SK-N-MC (cell line): Measurements from ENCODE around the gene PI4KA.

ENCODE experiments used
- DNase-seq: peaks from one replicate; pipeline ENCODE4 v3.0.0-alpha.2; 2011; ENCODE audit warnings: low read depth, low spot score
- H3K27ac ChIP-seq: fragments of 200-600 bp; sonication (generic); 2 replicates; pipeline ENCODE4 v1.5.1; 2016; ENCODE audit warnings: mixed run types
- H3K36me3 ChIP-seq: fragments of 200-600 bp; sonication (generic); 2 replicates; pipeline ENCODE4 v1.6.1; 2017; ENCODE audit warnings: antibody characterized with exemption, low read length, mixed read lengths; ENCODE audit not compliant: insufficient read depth
- H3K4me3 ChIP-seq: fragments of 200-600 bp; sonication (generic); 2 replicates; pipeline ENCODE4 v1.5.1; 2016
- H3K9ac ChIP-seq: fragments of 200-600 bp; sonication (generic); 2 replicates; pipeline ENCODE4 v1.8.0; 2017; ENCODE audit warnings: mixed run types, mixed read lengths; ENCODE audit not compliant: insufficient read length
- H3K9me3 ChIP-seq: fragments of 200-600 bp; sonication (generic); 2 replicates; pipeline ENCODE4 v1.6.1; 2017; ENCODE audit warnings: low read depth, mild to moderate bottlenecking, antibody characterized with exemption, low read length, moderate library complexity, mixed read lengths
- EZH2 ChIP-seq: fragments of 200-600 bp; sonication (generic); IDR thresholded peaks from one replicate; pipeline ENCODE4 v1.6.1; 2017; ENCODE audit warnings: antibody characterized with exemption
- FOXP2 ChIP-seq: optimal IDR thresholded peaks from 2 replicates; pipeline ENCODE3; 2011; ENCODE audit warnings: mild to moderate bottlenecking, moderate library complexity; ENCODE audit not compliant: insufficient read depth; ENCODE audit errors: extremely low read length, control extremely low read depth
- POLR2AphosphoS5 ChIP-seq: IDR thresholded peaks from 2 replicates; pipeline ENCODE4 v1.6.1; 2012; ENCODE audit warnings: mild to moderate bottlenecking, low read depth, low read length, borderline replicate concordance

PI4KA gene

GRCh38 chr22:20751185-20751851 is 107.3 kb downstream of the PI4KA start:
- Histone ChIP-seq H3K36me3 (no peaks in the 10 kb centered on the region; the same call in 1 of the 2 replicates), H3K9ac (no peak overlapping the region), H3K27ac (no peak overlapping the region), H3K4me3 (no peak overlapping the region), H3K9me3 (no peaks in the 10 kb centered on the region)
- DNase-seq: no peak
- TF ChIP-seq POLR2AphosphoS5: no peak
- no peak for TF ChIP-seq FOXP2
- TF ChIP-seq EZH2: no peak

- no peak for TF ChIP-seq EZH2
- no peak for TF ChIP-seq POLR2AphosphoS5
- no peak for TF ChIP-seq FOXP2
- no peak for DNase-seq
- no peak overlapping the region for H3K27ac ChIP-seq
- H3K36me3 ChIP-seq: no peaks in the 10 kb centered on the region; the same call in 1 of the 2 replicates
- H3K9ac ChIP-seq: no peak overlapping the region
- H3K4me3 ChIP-seq: no peak overlapping the region
- no peaks in the 10 kb centered on the region for H3K9me3 ChIP-seq
Observed at GRCh38 chr22:20750461-20751184, 108.0 kb downstream of the PI4KA start.

- H3K36me3 ChIP-seq: no peaks in the 10 kb centered on the region; the same call in 1 of the 2 replicates
- H3K9ac ChIP-seq: no peak overlapping the region
- no peak overlapping the region for H3K27ac ChIP-seq
- no peaks in the 10 kb centered on the region for H3K9me3 ChIP-seq
- no peak for DNase-seq
- TF ChIP-seq POLR2AphosphoS5: no peak
- TF ChIP-seq EZH2: no peak
- TF ChIP-seq FOXP2: no peak
- no peak overlapping the region for H3K4me3 ChIP-seq
Observed at GRCh38 chr22:20749453-20749852, 109.2 kb downstream of the PI4KA start.

GRCh38 chr22:20748731-20749428 is 109.7 kb downstream of the PI4KA start:
- H3K9me3 ChIP-seq: no peaks in the 10 kb centered on the region
- TF ChIP-seq FOXP2 (no peak), EZH2 (no peak), POLR2AphosphoS5 (no peak)
- no peak overlapping the region for H3K9ac ChIP-seq
- no peaks in the 10 kb centered on the region; the same call in 1 of the 2 replicates for H3K36me3 ChIP-seq
- H3K27ac ChIP-seq: no peak overlapping the region
- no peak for DNase-seq
- no peak overlapping the region for H3K4me3 ChIP-seq

- TF ChIP-seq POLR2AphosphoS5 (no peak), EZH2 (no peak)
- Histone ChIP-seq H3K27ac (no peak overlapping the region), H3K9ac (no peak overlapping the region), H3K9me3 (no peaks in the 10 kb centered on the region), H3K4me3 (no peak overlapping the region), H3K36me3 (no peaks in the 10 kb centered on the region; the same call in 1 of the 2 replicates)
- DNase-seq: no peak
Observed at GRCh38 chr22:20748082-20748481, 110.5 kb downstream of the PI4KA start.

GRCh38 chr22:20747223-20747622 is 111.4 kb downstream of the PI4KA start:
- Histone ChIP-seq H3K4me3 (no peak overlapping the region), H3K9ac (no peak overlapping the region), H3K27ac (no peak overlapping the region), H3K36me3 (peaks cover 6% of the 10 kb centered on the region), H3K9me3 (no peaks in the 10 kb centered on the region)
- TF ChIP-seq POLR2AphosphoS5 (no peak), EZH2 (no peak), FOXP2 (no peak)
- DNase-seq: no peak

- Histone ChIP-seq H3K27ac (no peak overlapping the region), H3K9me3 (no peaks in the 10 kb centered on the region), H3K36me3 (peaks cover 12% of the 10 kb centered on the region), H3K4me3 (no peak overlapping the region), H3K9ac (no peak overlapping the region)
- no peak for DNase-seq
- TF ChIP-seq FOXP2 (no peak), POLR2AphosphoS5 (no peak), EZH2 (no peak)
Observed at GRCh38 chr22:20746431-20747189, 112.0 kb downstream of the PI4KA start.
